B cell (primary cell): ENCODE results near the gene RNF175.

Experiments used
- EZH2 ChIP-seq: IDR thresholded peaks from 2 replicates; pipeline ENCODE4 v1.6.1; 2012; ENCODE audit warnings: borderline replicate concordance, low read depth, mild to moderate bottlenecking, moderate library complexity, low read length; ENCODE audit not compliant: insufficient read depth, poor library complexity, severe bottlenecking
- TF ChIP-seq, protein P1 (sequence below): fragments of 200-600 bp; IDR thresholded peaks from one replicate; pipeline ENCODE4 v1.8.0; 2022; ENCODE audit warnings: antibody characterized with exemption, mild to moderate bottlenecking

DNA sequence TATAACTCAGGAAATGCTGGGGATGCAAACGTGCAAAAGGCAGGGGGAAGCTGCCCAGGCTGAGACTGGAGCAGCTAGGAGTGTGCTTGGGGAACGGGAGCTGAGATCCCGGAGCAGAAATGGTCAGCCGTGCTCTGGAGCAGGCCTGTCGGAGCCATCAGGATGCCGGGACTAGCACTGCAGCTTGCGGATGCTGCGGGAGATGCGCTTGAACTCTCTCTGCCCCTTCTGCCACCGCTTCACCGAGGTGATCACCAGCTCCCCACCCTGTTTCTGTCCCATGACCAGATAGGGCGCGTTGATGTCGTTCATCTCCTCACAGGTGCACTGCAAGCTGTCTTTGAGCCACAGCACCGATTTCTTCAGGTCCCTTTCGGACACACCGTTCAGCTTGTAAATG, 21.5 kb upstream of the RNF175 start:
- TF ChIP-seq, protein P1, sequence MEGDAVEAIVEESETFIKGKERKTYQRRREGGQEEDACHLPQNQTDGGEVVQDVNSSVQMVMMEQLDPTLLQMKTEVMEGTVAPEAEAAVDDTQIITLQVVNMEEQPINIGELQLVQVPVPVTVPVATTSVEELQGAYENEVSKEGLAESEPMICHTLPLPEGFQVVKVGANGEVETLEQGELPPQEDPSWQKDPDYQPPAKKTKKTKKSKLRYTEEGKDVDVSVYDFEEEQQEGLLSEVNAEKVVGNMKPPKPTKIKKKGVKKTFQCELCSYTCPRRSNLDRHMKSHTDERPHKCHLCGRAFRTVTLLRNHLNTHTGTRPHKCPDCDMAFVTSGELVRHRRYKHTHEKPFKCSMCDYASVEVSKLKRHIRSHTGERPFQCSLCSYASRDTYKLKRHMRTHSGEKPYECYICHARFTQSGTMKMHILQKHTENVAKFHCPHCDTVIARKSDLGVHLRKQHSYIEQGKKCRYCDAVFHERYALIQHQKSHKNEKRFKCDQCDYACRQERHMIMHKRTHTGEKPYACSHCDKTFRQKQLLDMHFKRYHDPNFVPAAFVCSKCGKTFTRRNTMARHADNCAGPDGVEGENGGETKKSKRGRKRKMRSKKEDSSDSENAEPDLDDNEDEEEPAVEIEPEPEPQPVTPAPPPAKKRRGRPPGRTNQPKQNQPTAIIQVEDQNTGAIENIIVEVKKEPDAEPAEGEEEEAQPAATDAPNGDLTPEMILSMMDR = no peak
- TF ChIP-seq EZH2 = no peak
